Uterus (tissue), 2 donors: ENCODE measurements around the gene NAV1.

ENCODE experiments used
- POLR2A ChIP-seq, 2 donors: fragments of 450-650 bp; IDR thresholded peaks; one replicate each; pipeline ENCODE4 v1.6.1; 2016; ENCODE audit warnings: antibody characterized with exemption in 2 of 2, mild to moderate bottlenecking in 1 of 2, moderate library complexity in 1 of 2
- TF ChIP-seq, protein P1 (sequence below), 4 experiments: fragments of 200-600 bp in 2 of 4; fragments of 450-650 bp in 2 of 4; sonication (generic) in 2 of 4; IDR thresholded peaks; one replicate each; pipeline ENCODE4 v1.5.1; 2016 to 2019; ENCODE audit warnings: antibody characterized with exemption in 4 of 4, mild to moderate bottlenecking in 2 of 4, moderate library complexity in 1 of 4

DNA sequence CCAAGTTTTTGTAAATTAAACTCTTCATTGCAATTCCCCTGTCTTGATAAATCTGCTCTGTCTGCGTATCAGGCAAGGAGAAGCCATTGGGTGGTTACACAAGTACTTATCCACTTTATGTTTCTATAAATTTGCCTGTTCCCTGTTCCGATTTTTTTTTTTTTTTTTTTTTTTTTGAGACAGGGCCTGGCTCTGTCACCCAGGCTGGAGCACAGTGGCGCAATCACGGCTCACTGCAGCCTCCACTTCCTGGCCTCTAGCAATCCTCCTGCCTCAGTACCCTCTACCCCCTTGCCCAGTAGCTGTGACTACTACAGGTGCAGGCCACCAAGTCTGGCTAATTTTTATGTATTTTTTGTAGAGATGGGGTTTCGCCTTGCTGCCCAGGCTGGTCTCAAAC is 20.9 kb upstream of the NAV1 start:
- TF ChIP-seq, protein P1, sequence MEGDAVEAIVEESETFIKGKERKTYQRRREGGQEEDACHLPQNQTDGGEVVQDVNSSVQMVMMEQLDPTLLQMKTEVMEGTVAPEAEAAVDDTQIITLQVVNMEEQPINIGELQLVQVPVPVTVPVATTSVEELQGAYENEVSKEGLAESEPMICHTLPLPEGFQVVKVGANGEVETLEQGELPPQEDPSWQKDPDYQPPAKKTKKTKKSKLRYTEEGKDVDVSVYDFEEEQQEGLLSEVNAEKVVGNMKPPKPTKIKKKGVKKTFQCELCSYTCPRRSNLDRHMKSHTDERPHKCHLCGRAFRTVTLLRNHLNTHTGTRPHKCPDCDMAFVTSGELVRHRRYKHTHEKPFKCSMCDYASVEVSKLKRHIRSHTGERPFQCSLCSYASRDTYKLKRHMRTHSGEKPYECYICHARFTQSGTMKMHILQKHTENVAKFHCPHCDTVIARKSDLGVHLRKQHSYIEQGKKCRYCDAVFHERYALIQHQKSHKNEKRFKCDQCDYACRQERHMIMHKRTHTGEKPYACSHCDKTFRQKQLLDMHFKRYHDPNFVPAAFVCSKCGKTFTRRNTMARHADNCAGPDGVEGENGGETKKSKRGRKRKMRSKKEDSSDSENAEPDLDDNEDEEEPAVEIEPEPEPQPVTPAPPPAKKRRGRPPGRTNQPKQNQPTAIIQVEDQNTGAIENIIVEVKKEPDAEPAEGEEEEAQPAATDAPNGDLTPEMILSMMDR (IDR thresholded peaks at IDR 0.05), result no peak
- TF ChIP-seq POLR2A (IDR thresholded peaks at IDR 0.05), result no peak
